Activated naive CD8-positive, alpha-beta T cell (primary cell): Measurements from ENCODE around the gene ANKRD13A.
"Not testable (repeated sequence)": the region's sequence is repeated elsewhere in the genome, so short reads cannot be mapped to it uniquely, and the experiment has no call there.

Experiments
- H3K27ac Mint-ChIP-seq: one replicate; pipeline ENCODE4 v1.8.0; 2021; ENCODE audit warnings: mixed read lengths
- H3K27me3 Mint-ChIP-seq: one replicate; pipeline ENCODE4 v1.8.0; 2021; ENCODE audit warnings: mixed read lengths
- H3K36me3 Mint-ChIP-seq: one replicate; pipeline ENCODE4 v1.8.0; 2021; ENCODE audit warnings: mixed read lengths
- H3K4me1 Mint-ChIP-seq: one replicate; pipeline ENCODE4 v1.8.0; 2021; ENCODE audit warnings: low read depth, mixed read lengths
- H3K4me3 Mint-ChIP-seq: one replicate; pipeline ENCODE4 v1.8.0; 2021; ENCODE audit warnings: mild to moderate bottlenecking, mixed read lengths
- H3K9me3 Mint-ChIP-seq: one replicate; pipeline ENCODE4 v1.8.0; 2021; ENCODE audit warnings: low read depth, mixed read lengths

ANKRD13A gene

GRCh38 chr12:109995361-109995685, 3.9 kb upstream of the ANKRD13A start:
- Mint-ChIP-seq H3K9me3 (no peaks in the 10 kb centered on the region), H3K27ac (peak overlapping the region; percentile 86), H3K4me1 (peaks cover 72% of the 10 kb centered on the region), H3K27me3 (no peaks in the 10 kb centered on the region), H3K36me3 (peaks cover 2% of the 10 kb centered on the region), H3K4me3 (peak overlapping the region; percentile 90)

- no peaks in the 10 kb centered on the region for H3K9me3 Mint-ChIP-seq
- H3K36me3 Mint-ChIP-seq = peaks cover 2% of the 10 kb centered on the region
- peaks cover 70% of the 10 kb centered on the region for H3K4me1 Mint-ChIP-seq
- H3K4me3 Mint-ChIP-seq = peak within 1 kb of the TSS; percentile 94
- H3K27ac Mint-ChIP-seq = peak within 1 kb of the TSS; percentile 91
- no peaks in the 10 kb centered on the region for H3K27me3 Mint-ChIP-seq
Measured at GRCh38 chr12:109995686-109996482, 3.3 kb upstream of the ANKRD13A start, which contains the start of gene GIT2. Gene GIT2 (minus strand): TSS chr12:109996368. CDS start chr12:109996224, 144 bp downstream.

GRCh38 chr12:109996483-109996853, 2.8 kb upstream of the ANKRD13A start:
- Mint-ChIP-seq H3K27ac (peak overlapping the region; percentile 91), H3K9me3 (no peaks in the 10 kb centered on the region), H3K36me3 (peaks cover 3% of the 10 kb centered on the region), H3K27me3 (no peaks in the 10 kb centered on the region), H3K4me1 (peaks cover 70% of the 10 kb centered on the region), H3K4me3 (peak overlapping the region; percentile 90)

GRCh38 chr12:109997393-109997792, 1.8 kb upstream of the ANKRD13A start:
- H3K36me3 Mint-ChIP-seq = peaks cover 3% of the 10 kb centered on the region
- H3K27me3 Mint-ChIP-seq = no peaks in the 10 kb centered on the region
- H3K9me3 Mint-ChIP-seq = no peaks in the 10 kb centered on the region
- H3K4me1 Mint-ChIP-seq = peaks cover 70% of the 10 kb centered on the region
- H3K4me3 Mint-ChIP-seq = peak overlapping the region; percentile 94
- H3K27ac Mint-ChIP-seq = peak overlapping the region; percentile 34

- Mint-ChIP-seq H3K9me3 (no peaks in the 10 kb centered on the region), H3K36me3 (peaks cover 2% of the 10 kb centered on the region), H3K27me3 (no peaks in the 10 kb centered on the region), H3K4me3 (peak overlapping the region; percentile 94), H3K4me1 (peaks cover 69% of the 10 kb centered on the region), H3K27ac (peak overlapping the region; percentile 98)
Measured at GRCh38 chr12:109998241-109998903, 858 bp upstream of the ANKRD13A start.

- peaks cover 2% of the 10 kb centered on the region for H3K36me3 Mint-ChIP-seq
- H3K27ac Mint-ChIP-seq = peak overlapping the region; percentile 94
- H3K4me3 Mint-ChIP-seq = peak overlapping the region; percentile 99
- H3K9me3 Mint-ChIP-seq = no peaks in the 10 kb centered on the region
- no peaks in the 10 kb centered on the region for H3K27me3 Mint-ChIP-seq
- peaks cover 66% of the 10 kb centered on the region for H3K4me1 Mint-ChIP-seq
Measured at GRCh38 chr12:109999649-109999971, 380 bp downstream of the ANKRD13A start.

GRCh38 chr12:109999983-110000505, 814 bp downstream of the ANKRD13A start:
- Mint-ChIP-seq H3K4me1 (peaks cover 66% of the 10 kb centered on the region), H3K27me3 (no peaks in the 10 kb centered on the region), H3K27ac (peak overlapping the region; percentile 94), H3K4me3 (peak overlapping the region; percentile 99), H3K9me3 (no peaks in the 10 kb centered on the region), H3K36me3 (peaks cover 2% of the 10 kb centered on the region)

- H3K36me3 Mint-ChIP-seq = peaks cover 2% of the 10 kb centered on the region
- peak overlapping the region; percentile 79 for H3K27ac Mint-ChIP-seq
- H3K27me3 Mint-ChIP-seq = no peaks in the 10 kb centered on the region
- peak overlapping the region; percentile 99 for H3K4me3 Mint-ChIP-seq
- H3K9me3 Mint-ChIP-seq = no peaks in the 10 kb centered on the region
- peaks cover 68% of the 10 kb centered on the region for H3K4me1 Mint-ChIP-seq
Measured at GRCh38 chr12:110001596-110001995, 2.4 kb downstream of the ANKRD13A start.

GRCh38 chr12:110002676-110003515, 3.7 kb downstream of the ANKRD13A start:
- H3K9me3 Mint-ChIP-seq = no peaks in the 10 kb centered on the region

GRCh38 chr12:110004598-110004997, 5.4 kb downstream of the ANKRD13A start:
- Mint-ChIP-seq H3K9me3 (no peaks in the 10 kb centered on the region), H3K4me1 (peaks cover 70% of the 10 kb centered on the region), H3K36me3 (peaks cover 10% of the 10 kb centered on the region), H3K4me3 (peak overlapping the region; percentile 56), H3K27me3 (no peaks in the 10 kb centered on the region), H3K27ac (peak overlapping the region; percentile 82)

More at GRCh38 chr12:110002676-110003515, 3.7 kb downstream of the ANKRD13A start:
- Mint-ChIP-seq H3K27me3 (no peaks in the 10 kb centered on the region), H3K4me1 (peaks cover 67% of the 10 kb centered on the region), H3K27ac (peak overlapping the region; percentile 89), H3K4me3 (no peak overlapping the region), H3K36me3 (peaks cover 5% of the 10 kb centered on the region)

- Mint-ChIP-seq H3K4me1 (peaks cover 70% of the 10 kb centered on the region), H3K27ac (peak overlapping the region; percentile 36), H3K4me3 (peak overlapping the region; percentile 56), H3K36me3 (peaks cover 10% of the 10 kb centered on the region), H3K27me3 (no peaks in the 10 kb centered on the region), H3K9me3 (no peaks in the 10 kb centered on the region)
Measured at GRCh38 chr12:110005319-110005973, 6.2 kb downstream of the ANKRD13A start.

GRCh38 chr12:110006115-110006514, 6.9 kb downstream of the ANKRD13A start:
- Mint-ChIP-seq H3K27ac (no peak overlapping the region), H3K9me3 (no peaks in the 10 kb centered on the region), H3K4me1 (peaks cover 70% of the 10 kb centered on the region), H3K27me3 (no peaks in the 10 kb centered on the region), H3K4me3 (peak overlapping the region; percentile 18), H3K36me3 (peaks cover 8% of the 10 kb centered on the region)

GRCh38 chr12:110007881-110008280, 8.7 kb downstream of the ANKRD13A start:
- peak overlapping the region; percentile 20 for H3K4me3 Mint-ChIP-seq
- H3K36me3 Mint-ChIP-seq = peaks cover 8% of the 10 kb centered on the region
- H3K4me1 Mint-ChIP-seq = peaks cover 72% of the 10 kb centered on the region
- H3K27me3 Mint-ChIP-seq = no peaks in the 10 kb centered on the region
- H3K27ac Mint-ChIP-seq = peak overlapping the region; percentile 78
- H3K9me3 Mint-ChIP-seq = no peaks in the 10 kb centered on the region

- not testable (repeated sequence) for H3K9me3 Mint-ChIP-seq, H3K27me3 Mint-ChIP-seq, H3K36me3 Mint-ChIP-seq, H3K4me3 Mint-ChIP-seq
- H3K4me1 Mint-ChIP-seq = peaks cover 68% of the 10 kb centered on the region
- peak overlapping the region; percentile 87 for H3K27ac Mint-ChIP-seq
Measured at GRCh38 chr12:110008681-110009398, 9.6 kb downstream of the ANKRD13A start.
